Choroid plexus epithelial cell (primary cell): Measurements from ENCODE around the gene EPYC.

Experiments used
- DNase-seq: peaks from one replicate; pipeline ENCODE4 v3.0.0-alpha.2; 2010; ENCODE audit warnings: low read depth
- H3K4me3 ChIP-seq: 2 replicates; pipeline ENCODE4 v1.5.1; 2011; ENCODE audit warnings: low read depth, mild to moderate bottlenecking, control low read depth, low read length, moderate library complexity
- TF ChIP-seq, protein P1 (sequence below): conservative IDR thresholded peaks from 2 replicates; pipeline ENCODE4 v1.5.1; 2011; ENCODE audit warnings: low read depth, mild to moderate bottlenecking, control low read depth, inconsistent platforms, low read length, moderate library complexity

The EPYC gene

DNA sequence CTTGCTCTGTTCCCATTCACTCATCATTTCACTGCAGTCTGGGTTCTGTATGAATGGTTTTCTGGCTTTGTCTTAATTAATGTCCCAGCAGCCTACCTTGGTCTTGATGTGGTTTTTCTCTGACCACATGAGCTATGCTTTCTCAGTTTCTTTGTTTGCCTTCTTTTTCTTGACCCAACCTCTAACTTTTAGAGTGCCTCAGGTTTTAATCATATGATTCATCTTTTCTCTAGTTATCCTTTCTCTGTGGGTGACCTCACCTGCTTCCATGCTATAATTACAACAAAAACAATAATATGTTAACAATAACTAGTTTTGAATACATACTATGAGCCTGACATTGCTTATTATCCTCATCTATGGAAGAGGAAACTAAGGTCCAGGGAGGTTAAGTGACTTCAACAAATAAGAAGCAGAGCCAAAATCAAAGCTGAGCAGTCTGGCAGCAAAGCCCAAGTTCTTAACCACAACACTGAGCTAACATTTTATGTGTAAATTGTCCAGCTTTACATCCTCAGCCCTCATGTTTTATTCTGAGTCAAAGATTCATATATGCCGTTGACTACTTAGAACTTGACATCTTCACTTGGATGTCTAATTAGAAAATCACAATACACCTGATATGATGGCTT is 4.7 kb upstream of the EPYC start:
- H3K4me3 ChIP-seq: no peak overlapping the region
- DNase-seq: peak; percentile 51
- TF ChIP-seq, protein P1, sequence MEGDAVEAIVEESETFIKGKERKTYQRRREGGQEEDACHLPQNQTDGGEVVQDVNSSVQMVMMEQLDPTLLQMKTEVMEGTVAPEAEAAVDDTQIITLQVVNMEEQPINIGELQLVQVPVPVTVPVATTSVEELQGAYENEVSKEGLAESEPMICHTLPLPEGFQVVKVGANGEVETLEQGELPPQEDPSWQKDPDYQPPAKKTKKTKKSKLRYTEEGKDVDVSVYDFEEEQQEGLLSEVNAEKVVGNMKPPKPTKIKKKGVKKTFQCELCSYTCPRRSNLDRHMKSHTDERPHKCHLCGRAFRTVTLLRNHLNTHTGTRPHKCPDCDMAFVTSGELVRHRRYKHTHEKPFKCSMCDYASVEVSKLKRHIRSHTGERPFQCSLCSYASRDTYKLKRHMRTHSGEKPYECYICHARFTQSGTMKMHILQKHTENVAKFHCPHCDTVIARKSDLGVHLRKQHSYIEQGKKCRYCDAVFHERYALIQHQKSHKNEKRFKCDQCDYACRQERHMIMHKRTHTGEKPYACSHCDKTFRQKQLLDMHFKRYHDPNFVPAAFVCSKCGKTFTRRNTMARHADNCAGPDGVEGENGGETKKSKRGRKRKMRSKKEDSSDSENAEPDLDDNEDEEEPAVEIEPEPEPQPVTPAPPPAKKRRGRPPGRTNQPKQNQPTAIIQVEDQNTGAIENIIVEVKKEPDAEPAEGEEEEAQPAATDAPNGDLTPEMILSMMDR: no peak

DNA sequence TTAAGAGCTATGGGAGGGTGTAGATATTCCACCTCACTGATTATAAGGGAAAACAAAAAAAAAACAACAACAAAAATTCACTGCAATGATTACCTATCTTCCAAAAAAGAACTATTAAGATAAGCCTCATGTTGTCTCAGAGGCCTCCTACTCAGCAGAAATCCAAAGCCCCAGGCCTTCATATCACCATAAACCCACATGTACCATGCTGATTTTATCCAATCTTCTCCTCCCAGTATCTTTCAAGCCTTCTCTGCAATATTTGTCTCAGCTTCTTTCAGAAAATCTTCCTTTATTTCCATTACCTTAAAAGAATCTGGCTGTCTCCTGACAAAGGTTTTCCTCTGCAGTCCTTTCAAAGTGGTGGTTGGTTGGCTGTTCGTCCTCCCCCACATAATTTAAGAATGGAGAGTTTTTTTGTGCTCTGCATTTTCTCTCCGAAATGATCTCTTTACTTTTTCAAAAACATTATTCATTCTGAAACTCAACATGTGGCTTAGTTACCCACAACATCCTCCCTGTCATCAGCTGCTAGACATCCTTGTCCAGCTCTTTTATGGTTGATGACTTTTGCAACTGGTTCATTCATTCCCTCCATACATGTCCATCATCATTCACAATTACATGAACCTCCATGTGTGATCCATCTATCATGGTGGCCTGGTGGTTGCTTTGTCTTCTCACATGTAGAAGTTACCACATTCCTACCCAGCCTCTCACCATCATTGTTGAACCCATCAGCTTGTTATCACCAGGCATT is 2.9 kb upstream of the EPYC start:
- no peak overlapping the region for H3K4me3 ChIP-seq
- TF ChIP-seq, protein P1: no peak
- no peak for DNase-seq

DNA sequence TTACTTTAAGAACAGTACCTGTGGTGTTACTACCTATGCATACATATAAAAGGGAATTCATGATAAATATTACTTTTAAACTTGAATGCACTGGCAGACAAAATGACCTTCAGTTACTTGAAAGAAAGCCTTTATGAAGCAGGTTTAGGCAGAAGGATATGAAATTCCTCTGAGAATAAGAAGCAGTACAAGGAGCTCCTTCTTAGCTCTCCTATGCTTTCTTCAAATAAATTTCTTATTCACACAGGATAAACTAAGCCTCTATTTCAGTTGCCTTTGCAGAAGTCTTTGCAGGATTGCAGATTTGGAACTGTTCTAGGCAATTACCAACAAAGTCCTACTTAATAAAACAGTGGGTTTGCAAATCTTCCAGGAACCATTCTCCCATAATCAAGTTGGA is 1.0 kb downstream of the EPYC start:
- TF ChIP-seq, protein P1: no peak
- no peak for DNase-seq
- H3K4me3 ChIP-seq: no peak overlapping the region

DNA sequence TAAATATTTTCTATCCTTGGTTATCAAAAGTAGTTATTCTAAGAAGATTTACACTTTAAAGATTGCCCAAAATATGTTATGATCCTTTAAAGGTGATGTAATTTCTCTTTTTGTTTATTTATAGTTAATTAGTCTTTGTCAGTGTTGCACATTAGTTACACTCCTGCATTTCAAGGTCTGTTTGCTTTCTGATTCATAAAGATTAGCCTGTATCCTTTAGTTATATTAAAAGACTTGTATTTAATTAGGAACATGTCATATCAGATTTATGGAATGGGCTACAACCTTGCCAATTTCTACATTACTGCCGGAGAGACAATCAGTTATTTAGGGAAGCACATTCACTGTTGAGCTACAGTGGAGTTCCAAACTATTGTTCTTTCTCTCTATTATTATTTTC is 3.5 kb downstream of the EPYC start:
- DNase-seq: no peak
- H3K4me3 ChIP-seq: no peak overlapping the region
- TF ChIP-seq, protein P1: no peak

DNA sequence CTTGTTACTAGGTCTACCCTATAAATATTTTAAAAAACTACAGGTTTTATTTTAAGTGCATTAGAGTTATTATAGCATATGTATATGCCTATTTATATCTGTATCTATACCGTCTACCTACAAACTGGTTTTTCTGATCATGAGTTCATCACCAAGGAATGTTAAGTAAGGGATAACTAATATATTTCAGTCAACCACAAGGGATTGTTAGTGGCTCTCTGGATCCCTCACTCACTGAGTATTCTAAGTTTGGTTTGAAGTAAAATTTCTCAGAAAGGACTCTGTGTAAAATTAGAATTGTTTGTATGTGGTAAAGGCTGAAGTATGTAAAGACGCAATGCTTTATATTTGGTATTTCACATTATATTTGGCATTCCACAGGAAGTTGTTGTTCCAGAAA is 4.8 kb downstream of the EPYC start:
- peak; percentile 59 for DNase-seq
- no peak overlapping the region for H3K4me3 ChIP-seq
- TF ChIP-seq, protein P1: no peak

DNA sequence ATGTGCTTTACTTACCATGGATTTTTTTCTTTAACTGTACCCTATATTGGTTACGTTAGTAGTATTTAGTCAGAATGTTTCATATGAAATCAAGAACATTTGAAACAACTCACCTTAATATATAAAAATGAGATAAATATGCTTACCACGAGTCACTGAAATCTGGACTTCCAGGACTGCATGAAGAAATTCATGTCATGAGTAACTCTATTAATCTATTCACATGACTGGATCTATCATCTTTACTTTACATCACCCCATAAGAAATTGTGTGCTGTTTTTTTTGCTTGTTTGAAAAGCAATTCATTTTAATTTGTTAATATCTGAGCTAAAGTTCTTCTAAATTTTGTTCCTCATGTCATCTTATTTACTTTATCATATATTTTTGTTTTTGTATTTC is 5.2 kb downstream of the EPYC start:
- no peak overlapping the region for H3K4me3 ChIP-seq
- DNase-seq: no peak
- TF ChIP-seq, protein P1: no peak

DNA sequence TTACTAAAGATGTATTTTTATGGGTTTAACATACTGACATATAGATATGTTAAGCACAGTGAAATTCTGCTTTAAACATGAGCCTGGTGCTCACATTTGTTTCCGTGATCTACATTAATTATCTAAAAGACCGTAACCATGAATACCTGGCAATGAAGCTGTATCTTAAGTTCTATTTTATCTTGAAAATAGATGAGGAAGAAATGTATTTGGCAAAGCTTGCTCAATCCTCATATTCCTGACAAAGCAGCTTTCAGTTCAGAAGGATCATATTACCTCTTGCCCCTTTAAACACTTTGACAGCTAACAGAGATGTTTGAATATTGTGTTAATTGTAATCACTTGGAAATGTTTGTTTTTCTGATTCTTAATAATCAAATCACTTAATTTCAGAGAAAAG is 9.8 kb downstream of the EPYC start:
- TF ChIP-seq, protein P1: no peak
- H3K4me3 ChIP-seq: no peak overlapping the region
- DNase-seq: peak; percentile 58
